Measurements from ENCODE around the gene SERPINA12. TPM values are rescaled to one million over a fixed set of nuclear protein-coding genes. Genes with fewer than 3 reads are reported as not detected.

SERPINA12 gene
- total RNA-seq, 1 experiment from 2014 or later = not detected

DNA sequence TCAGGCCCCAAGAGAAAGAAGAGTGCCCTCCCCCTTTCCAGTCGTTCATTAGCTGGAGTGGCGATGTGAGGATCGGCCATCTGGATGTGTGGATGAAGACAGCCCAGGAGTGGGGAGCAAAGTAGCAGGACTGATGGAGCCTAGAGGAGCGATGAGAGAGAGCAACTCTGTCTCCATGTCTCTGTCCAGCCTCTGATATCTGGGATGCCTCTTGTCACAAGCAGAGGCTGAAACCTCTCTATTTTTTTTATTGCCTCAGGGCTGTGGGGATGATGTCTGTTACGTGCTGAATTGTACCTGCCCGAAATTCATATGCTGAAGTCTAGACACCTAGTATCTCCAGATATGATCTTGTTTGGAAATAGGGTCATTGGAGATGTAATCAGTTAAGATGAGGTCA, 59.3 kb downstream of the SERPINA12 start:
- H3K9me3 Mint-ChIP-seq = peaks cover 9 to 13% of the 10 kb centered on the region in 2 experiments; a peak in 4 of 5 replicates
- H3K27me3 ChIP-seq (ENCODE audit: insufficient read depth, low read length) = no peaks in the 10 kb centered on the region
- no peaks in the 10 kb centered on the region for H3K79me2 ChIP-seq (ENCODE audit: insufficient read depth, low read length)
- no CpG with 5 or more reads among the region's 6 CpGs for WGBS (ENCODE audit: extremely low coverage, insufficient read length, low lambda C conversion rate)
- no peak overlapping the region for H3K4ac ChIP-seq (ENCODE audit: low read depth, low read length)
- H4K20me1 ChIP-seq (ENCODE audit: control insufficient read depth, insufficient read depth, insufficient read length) = no peaks in the 10 kb centered on the region
- H2BK120ac ChIP-seq (ENCODE audit: low read depth, low read length, poor library complexity, severe bottlenecking) = no peak overlapping the region
- H2AK5ac ChIP-seq (ENCODE audit: insufficient read length, low read length) = no peak overlapping the region
- peaks cover 14% of the 10 kb centered on the region for H3K27me3 Mint-ChIP-seq (ENCODE audit: low read depth)
- H3K27ac ChIP-seq (ENCODE audit: insufficient read length, low read depth, low read length) = no peak overlapping the region
- peaks cover 0 to 11% (median 7%) of the 10 kb centered on the region in 3 experiments; a peak in 3 of 7 replicates for H3K36me3 Mint-ChIP-seq (ENCODE audit: insufficient read depth in 1 of 3, low read depth in 3 of 3)
- H3K9me3 ChIP-seq (ENCODE audit: control insufficient read depth, low read depth, low read length) = no peaks in the 10 kb centered on the region
- no peak overlapping the region for H3K4me3 Mint-ChIP-seq
- H4K5ac ChIP-seq (ENCODE audit: insufficient read length, low read depth, low read length) = no peak overlapping the region
- H3K18ac ChIP-seq (ENCODE audit: insufficient read length, low read depth, low read length) = no peak overlapping the region
- H3T11ph ChIP-seq (ENCODE audit: low read length) = no peak overlapping the region
- no peak overlapping the region for H2AFZ ChIP-seq (ENCODE audit: low read length)
- no peak overlapping the region for H4K91ac ChIP-seq (ENCODE audit: insufficient read length, low read depth, low read length)
- H3K56ac ChIP-seq (ENCODE audit: insufficient read length, low read depth, low read length) = no peak overlapping the region
- no peak overlapping the region for H2BK5ac ChIP-seq (ENCODE audit: insufficient read length, low read length)
- H3K23ac ChIP-seq (ENCODE audit: insufficient read length, low read depth, low read length) = no peak overlapping the region
- H2BK12ac ChIP-seq (ENCODE audit: insufficient read length, low read depth, low read length) = no peak overlapping the region
- no peak overlapping the region for H3K9ac ChIP-seq (ENCODE audit: extremely low read depth, insufficient read length, low read length)
- DNase-seq = no peak
- H4K8ac ChIP-seq (replicated peaks; ENCODE audit: insufficient read length, low read depth, low read length) = no peak overlapping the region
- no peak overlapping the region for H2BK20ac ChIP-seq (ENCODE audit: low read depth, low read length, poor library complexity, severe bottlenecking)
- no peaks in the 10 kb centered on the region for H3K79me1 ChIP-seq (ENCODE audit: insufficient read depth, low read depth, low read length, poor library complexity, severe bottlenecking)
- TF ChIP-seq, protein P1, sequence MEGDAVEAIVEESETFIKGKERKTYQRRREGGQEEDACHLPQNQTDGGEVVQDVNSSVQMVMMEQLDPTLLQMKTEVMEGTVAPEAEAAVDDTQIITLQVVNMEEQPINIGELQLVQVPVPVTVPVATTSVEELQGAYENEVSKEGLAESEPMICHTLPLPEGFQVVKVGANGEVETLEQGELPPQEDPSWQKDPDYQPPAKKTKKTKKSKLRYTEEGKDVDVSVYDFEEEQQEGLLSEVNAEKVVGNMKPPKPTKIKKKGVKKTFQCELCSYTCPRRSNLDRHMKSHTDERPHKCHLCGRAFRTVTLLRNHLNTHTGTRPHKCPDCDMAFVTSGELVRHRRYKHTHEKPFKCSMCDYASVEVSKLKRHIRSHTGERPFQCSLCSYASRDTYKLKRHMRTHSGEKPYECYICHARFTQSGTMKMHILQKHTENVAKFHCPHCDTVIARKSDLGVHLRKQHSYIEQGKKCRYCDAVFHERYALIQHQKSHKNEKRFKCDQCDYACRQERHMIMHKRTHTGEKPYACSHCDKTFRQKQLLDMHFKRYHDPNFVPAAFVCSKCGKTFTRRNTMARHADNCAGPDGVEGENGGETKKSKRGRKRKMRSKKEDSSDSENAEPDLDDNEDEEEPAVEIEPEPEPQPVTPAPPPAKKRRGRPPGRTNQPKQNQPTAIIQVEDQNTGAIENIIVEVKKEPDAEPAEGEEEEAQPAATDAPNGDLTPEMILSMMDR (conservative IDR thresholded peaks at IDR 0.05) = no peak
- no peak overlapping the region for H2BK15ac ChIP-seq (ENCODE audit: low read depth, low read length)
- no peak overlapping the region for H3K4me2 ChIP-seq (ENCODE audit: insufficient read depth, insufficient read length, low read length)
- H3K4me1 ChIP-seq (ENCODE audit: insufficient read depth, low read length) = peaks cover 12% of the 10 kb centered on the region; the same call in 1 of the 2 replicates
- no peak overlapping the region for H3K14ac ChIP-seq (ENCODE audit: insufficient read depth, low read length)
- H3K4me1 Mint-ChIP-seq = peaks cover 36 to 39% of the 10 kb centered on the region in 2 experiments
- no peaks in the 10 kb centered on the region for H3K23me2 ChIP-seq (ENCODE audit: insufficient read length, low read depth, low read length, poor library complexity, severe bottlenecking)
- H3K27ac Mint-ChIP-seq = no peak overlapping the region

Data from H9 (cell line).